Left ventricle myocardium inferior (tissue), 1 donor: ENCODE results near the gene PLEKHA7. TPM values are rescaled to one million over a fixed set of nuclear protein-coding genes. Genes with fewer than 3 reads are reported as not detected.
A peak's percentile ranks its signal among the peaks of the same experiment; 100 is the strongest.

Experiments
- DNase-seq: peaks from one replicate; pipeline ENCODE4 v3.0.0-alpha.2; 2020
- H3K27ac ChIP-seq: fragments of 200-600 bp; replicated peaks from 2 replicates; pipeline ENCODE4 v1.8.0; 2021
- H3K27me3 ChIP-seq: fragments of 200-600 bp; 2 replicates; pipeline ENCODE4 v1.8.0; 2021; ENCODE audit warnings: low read depth
- H3K36me3 ChIP-seq: fragments of 200-600 bp; 2 replicates; pipeline ENCODE4 v1.8.0; 2021
- H3K4me1 ChIP-seq: fragments of 200-600 bp; 2 replicates; pipeline ENCODE4 v1.8.0; 2021
- H3K4me3 ChIP-seq: fragments of 200-600 bp; 2 replicates; pipeline ENCODE4 v1.8.0; 2021; ENCODE audit warnings: mild to moderate bottlenecking, moderate library complexity
- H3K9me3 ChIP-seq: fragments of 200-600 bp; replicated peaks from 2 replicates; pipeline ENCODE4 v1.8.0; 2021
- CTCF ChIP-seq: fragments of 200-600 bp; IDR thresholded peaks from 2 replicates; pipeline ENCODE4 v1.8.0; 2021; ENCODE audit warnings: antibody characterized with exemption, mild to moderate bottlenecking, borderline replicate concordance
- intact Hi-C: fragments of 100-400 bp; cut with micrococcal nuclease; formaldehyde crosslinking; loops from one replicate; pipeline ENCODE4 v1.11.0; 2022
- total RNA-seq: library from RNA; stranded (reverse); fragmentation: NEBNext Ultra II Directional; extraction: Animal tissue kit (Norgen Biotek cat#: 25700); gene quantifications from one replicate; pipeline ENCODE4 v1.2.1, GENCODE V29; 2021
- donor health status: DM: no; HTN: yes; CAD: no; lungs with severe emphysema.

PLEKHA7 gene
- total RNA-seq, 1 donor from 2014 or later, result 33.2 TPM

GRCh38 chr11:16925561-16926065 is 88.6 kb downstream of the PLEKHA7 start:
- H3K27ac ChIP-seq, result peak overlapping the region; percentile 71
- H3K4me3 ChIP-seq, result peak overlapping the region; percentile 72
- TF ChIP-seq CTCF, result no peak
- H3K27me3 ChIP-seq, result peaks cover 34% of the 10 kb centered on the region
- intact Hi-C loops, result no loop called here
- peak; percentile 24 for DNase-seq
- H3K36me3 ChIP-seq, result no peaks in the 10 kb centered on the region
- H3K9me3 ChIP-seq, result no peaks in the 10 kb centered on the region
- H3K4me1 ChIP-seq, result peaks cover 56% of the 10 kb centered on the region

- Histone ChIP-seq H3K27ac (peak overlapping the region; percentile 71), H3K9me3 (no peaks in the 10 kb centered on the region), H3K4me1 (peaks cover 56% of the 10 kb centered on the region), H3K27me3 (peaks cover 34% of the 10 kb centered on the region), H3K36me3 (no peaks in the 10 kb centered on the region), H3K4me3 (peak overlapping the region; percentile 72)
- peak; percentile 47 for DNase-seq
- intact Hi-C loops, result no loop called here
- TF ChIP-seq CTCF, result no peak
These were observed 89.2 kb downstream of the PLEKHA7 start for GRCh38 chr11:16924826-16925560.

- intact Hi-C loops, result no loop called here
- H3K27me3 ChIP-seq, result peaks cover 34% of the 10 kb centered on the region
- DNase-seq, result no peak
- H3K4me1 ChIP-seq, result peaks cover 56% of the 10 kb centered on the region
- no peak for TF ChIP-seq CTCF
- H3K4me3 ChIP-seq, result peak overlapping the region; percentile 72
- H3K27ac ChIP-seq, result peak overlapping the region; percentile 71
- no peaks in the 10 kb centered on the region for H3K36me3 ChIP-seq
- H3K9me3 ChIP-seq, result no peaks in the 10 kb centered on the region
These were observed 89.8 kb downstream of the PLEKHA7 start for GRCh38 chr11:16924462-16924825.

GRCh38 chr11:16923987-16924386 is 90.2 kb downstream of the PLEKHA7 start:
- no peak for DNase-seq
- H3K27me3 ChIP-seq, result peaks cover 34% of the 10 kb centered on the region
- H3K9me3 ChIP-seq, result no peaks in the 10 kb centered on the region
- intact Hi-C loops, result no loop called here
- no peak for TF ChIP-seq CTCF
- H3K4me1 ChIP-seq, result peaks cover 56% of the 10 kb centered on the region
- H3K36me3 ChIP-seq, result no peaks in the 10 kb centered on the region
- peak overlapping the region; percentile 72 for H3K4me3 ChIP-seq
- H3K27ac ChIP-seq, result peak overlapping the region; percentile 71

- H3K27me3 ChIP-seq, result peaks cover 30% of the 10 kb centered on the region
- no peak overlapping the region for H3K27ac ChIP-seq
- DNase-seq, result no peak
- no peaks in the 10 kb centered on the region for H3K36me3 ChIP-seq
- intact Hi-C loops, result no loop called here
- H3K9me3 ChIP-seq, result no peaks in the 10 kb centered on the region
- H3K4me3 ChIP-seq, result no peak overlapping the region
- H3K4me1 ChIP-seq, result peaks cover 52% of the 10 kb centered on the region
- TF ChIP-seq CTCF, result no peak
These were observed 92.5 kb downstream of the PLEKHA7 start for GRCh38 chr11:16921668-16922067.
